ENCODE data around the gene ERGIC1. TPM values are rescaled to one million over a fixed set of nuclear protein-coding genes. Genes with fewer than 3 reads are reported as not detected.

Gene ERGIC1
- total and polyA plus RNA-seq, 2 of the 13 experiments (the other 11 are each of a cell fraction or from before 2014, with no cell fraction given), result 78.5 to 184 TPM

- TF ChIP-seq ATF6 (CRISPR knock-in tag; conservative IDR thresholded peaks at IDR 0.05), result no peak
- TF ChIP-seq FOXC1 (CRISPR knock-in tag; IDR thresholded peaks at IDR 0.05; ENCODE audit: borderline replicate concordance), result 0 out of 2 replicates have a peak, but pooled peaks have one; percentile 23
- TF ChIP-seq ZNF720 (CRISPR knock-in tag; IDR thresholded peaks at IDR 0.05), result no peak
- TF ChIP-seq MIXL1 (CRISPR knock-in tag; IDR thresholded peaks at IDR 0.05), result 0 out of 2 replicates have a peak, but pooled peaks have one; percentile 21
- TF ChIP-seq ZNF724P (CRISPR knock-in tag; IDR thresholded peaks at IDR 0.05; ENCODE audit: borderline replicate concordance), result no peak
- TF ChIP-seq ZNF383 (CRISPR knock-in tag; IDR thresholded peaks at IDR 0.05; ENCODE audit: borderline replicate concordance), result no peak
- TF ChIP-seq ZFX (CRISPR knock-in tag; IDR thresholded peaks at IDR 0.05; ENCODE audit: low read depth), result peak; percentile 84
- no peak for TF ChIP-seq ZFP36 (IDR thresholded peaks at IDR 0.05; ENCODE audit: borderline replicate concordance, low read depth, low read length, partially characterized antibody)
- TF ChIP-seq KAT7 (CRISPR knock-in tag; IDR thresholded peaks at IDR 0.05; ENCODE audit: borderline replicate concordance), result peak; percentile 40; the same call in 1 of the 2 replicates
- TF ChIP-seq CC2D1A (CRISPR knock-in tag; IDR thresholded peaks at IDR 0.05), result no peak
- no peak for TF ChIP-seq ZNF746 (CRISPR knock-in tag; IDR thresholded peaks at IDR 0.05)
- TF ChIP-seq ZNF234 (CRISPR knock-in tag; conservative IDR thresholded peaks at IDR 0.05), result no peak
- peak; percentile 55 for TF ChIP-seq YY1 (IDR thresholded peaks at IDR 0.05; ENCODE audit: insufficient read depth, insufficient replicate concordance, low read depth, low read length)
- 0 out of 2 replicates have a peak, but pooled peaks have one; percentile 74 for TF ChIP-seq NKX3-1 (CRISPR knock-in tag; IDR thresholded peaks at IDR 0.05)
- TF ChIP-seq KLF9 (CRISPR knock-in tag; IDR thresholded peaks at IDR 0.05; ENCODE audit: low read depth), result no peak
- peak; percentile 50 for TF ChIP-seq ZNF232 (CRISPR knock-in tag; IDR thresholded peaks at IDR 0.05; ENCODE audit: borderline replicate concordance)
- TF ChIP-seq ATM (IDR thresholded peaks at IDR 0.05; ENCODE audit: borderline replicate concordance), result no peak
- no peak for TF ChIP-seq KAT2B (IDR thresholded peaks at IDR 0.05; ENCODE audit: borderline replicate concordance, low read depth, low read length)
- TF ChIP-seq EEA1 (CRISPR knock-in tag; IDR thresholded peaks at IDR 0.05; ENCODE audit: borderline replicate concordance), result 0 out of 2 replicates have a peak, but pooled peaks have one; percentile 57
- TF ChIP-seq ZNF337 (CRISPR knock-in tag; IDR thresholded peaks at IDR 0.05; ENCODE audit: borderline replicate concordance, low read depth), result no peak
- no peak for TF ChIP-seq PHF5A (CRISPR knock-in tag; IDR thresholded peaks at IDR 0.05; ENCODE audit: low read depth, unreplicated experiment)
- no peak; the same call in 1 of the 2 replicates for TF ChIP-seq SMAD1 (CRISPR knock-in tag; IDR thresholded peaks at IDR 0.05; ENCODE audit: borderline replicate concordance, low read depth)
- no peak; the same call in 1 of the 2 replicates for TF ChIP-seq DMAP1 (CRISPR knock-in tag; IDR thresholded peaks at IDR 0.05)
- peak; percentile 69; the same call in 1 of the 2 replicates for TF ChIP-seq TFDP1 (CRISPR knock-in tag; IDR thresholded peaks at IDR 0.05; ENCODE audit: borderline replicate concordance)
- peak; percentile 77 for TF ChIP-seq ZNF18 (CRISPR knock-in tag; IDR thresholded peaks at IDR 0.05; ENCODE audit: insufficient replicate concordance)
- TF ChIP-seq HNRNPLL (IDR thresholded peaks at IDR 0.05; ENCODE audit: low read depth, low read length, poor library complexity, severe bottlenecking), result peak; percentile 37
Observed at GRCh38 chr5:172983542-172984243, 149.6 kb downstream of the ERGIC1 start, which contains the start of gene ATP6V0E1 (continued).
